Activated T-helper 9 cell treated with anti-CD3 and anti-CD28 coated beads, Interleukin-2, amount 50 U/mL, for 16 hours (primary cell): ENCODE measurements around the gene STIM1.
"Not testable (repeated sequence)": the region's sequence is repeated elsewhere in the genome, so short reads cannot be mapped to it uniquely, and the experiment has no call there.

Experiments used
- DNase-seq: peaks from one replicate; pipeline ENCODE4 v3.0.0-alpha.2; 2020; ENCODE audit warnings: low read depth

The STIM1 gene

GRCh38 chr11:3855808-3856491 lies 486 bp downstream of the STIM1 start:
- DNase-seq = no peak

DNA sequence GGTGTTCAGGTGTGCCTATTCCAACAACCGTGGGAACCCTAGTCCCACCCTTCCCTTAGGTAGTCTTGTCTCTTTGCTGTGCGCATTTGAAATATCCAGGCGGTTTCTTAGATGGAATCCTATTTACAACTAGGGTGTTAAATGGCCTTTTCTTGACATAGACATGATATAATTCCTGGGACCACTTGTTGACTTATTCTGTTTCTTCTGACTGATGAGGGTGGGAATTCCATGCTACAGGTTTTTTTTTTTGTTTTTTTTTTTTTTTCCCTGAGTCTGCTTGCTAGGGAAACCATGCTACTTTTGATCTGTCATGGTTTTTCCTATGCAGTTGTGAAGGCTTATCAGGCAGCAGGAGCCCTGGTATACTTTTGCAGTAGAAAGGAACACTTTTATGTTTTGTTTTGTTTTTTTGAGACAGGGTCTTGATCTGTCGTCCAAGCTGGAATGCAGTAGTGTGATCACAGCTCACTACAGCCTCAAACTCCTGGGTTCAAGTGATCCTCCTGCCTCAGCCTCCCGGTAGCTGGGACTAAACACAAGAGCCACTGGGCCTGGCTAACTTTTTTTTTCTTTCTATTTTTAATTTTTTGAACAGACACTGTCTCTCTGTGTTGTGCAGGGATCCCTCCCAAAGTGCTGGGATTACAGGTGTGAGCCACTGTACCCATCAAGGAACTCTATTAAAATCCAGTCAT lies 1.5 kb downstream of the STIM1 start:
- no peak for DNase-seq

- no peak for DNase-seq
Measured at GRCh38 chr11:3857628-3858027, 2.2 kb downstream of the STIM1 start.

DNA sequence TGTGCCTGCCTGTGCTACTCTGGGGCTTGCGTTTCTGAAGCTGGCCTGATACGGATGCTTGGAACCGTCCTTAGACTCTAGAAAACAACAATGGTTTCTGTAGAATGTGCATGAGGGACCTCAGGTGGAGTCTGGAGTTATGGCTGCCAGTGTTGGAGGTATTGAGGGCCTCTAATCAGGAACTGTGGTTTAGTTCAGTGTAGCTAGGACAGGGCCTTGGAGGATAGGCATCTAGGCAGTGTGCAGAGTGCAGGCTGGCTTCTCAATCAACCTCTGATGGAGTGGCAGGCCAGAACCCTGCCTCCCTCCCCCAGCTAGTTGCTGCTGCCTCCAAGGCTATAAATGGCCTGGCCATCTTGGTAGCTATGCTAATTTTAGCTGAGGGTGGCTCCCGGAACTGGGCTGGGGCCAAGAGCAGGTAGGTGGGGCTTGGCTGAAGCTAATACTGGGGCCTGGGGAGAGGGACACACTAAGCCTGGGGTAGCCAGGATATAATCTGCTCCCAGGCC lies 4.0 kb downstream of the STIM1 start:
- DNase-seq = no peak

GRCh38 chr11:3860375-3860774 lies 4.9 kb downstream of the STIM1 start:
- no peak for DNase-seq

- DNase-seq = not testable (repeated sequence)
Measured at GRCh38 chr11:3860898-3861393, 5.5 kb downstream of the STIM1 start.

GRCh38 chr11:3861683-3862082 lies 6.2 kb downstream of the STIM1 start:
- no peak for DNase-seq

DNA sequence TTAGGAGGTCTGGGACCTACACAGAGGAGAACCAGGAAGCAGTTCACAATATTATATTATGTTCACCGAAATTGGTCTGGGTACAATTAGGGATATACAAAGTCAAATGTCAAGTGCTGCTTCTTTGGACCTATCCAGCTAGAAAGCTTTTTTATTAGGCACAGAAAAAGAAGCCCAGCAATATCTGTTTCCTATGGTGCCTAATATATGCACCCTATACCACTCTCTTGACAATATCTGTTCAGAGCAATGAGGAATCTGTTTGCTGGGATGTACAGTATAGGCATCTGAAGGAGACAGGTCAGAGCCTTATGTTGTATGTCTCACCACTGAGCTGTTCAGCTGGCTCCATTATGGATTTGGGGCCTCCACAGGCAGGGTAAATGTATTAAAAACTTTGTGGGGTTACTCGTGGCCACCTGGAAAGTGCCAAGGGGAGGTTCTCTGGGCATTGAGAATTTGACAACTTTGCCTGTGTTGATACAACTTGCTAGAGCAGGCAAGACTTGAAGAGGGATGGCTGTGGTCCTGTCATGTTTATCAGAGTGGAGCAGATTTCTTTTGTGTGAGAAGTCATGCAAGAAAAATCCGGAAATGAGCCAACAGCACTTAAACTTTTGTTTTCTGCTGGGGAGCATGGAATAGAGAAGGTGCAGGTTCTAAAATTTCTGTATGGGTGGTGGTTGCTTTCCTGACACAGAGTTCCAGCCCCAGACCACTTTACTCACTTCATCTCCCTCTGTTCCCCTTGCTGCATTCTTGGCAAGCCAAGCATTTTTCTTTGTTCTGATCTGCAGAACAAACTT lies 10.1 kb downstream of the STIM1 start:
- DNase-seq = no peak

DNA sequence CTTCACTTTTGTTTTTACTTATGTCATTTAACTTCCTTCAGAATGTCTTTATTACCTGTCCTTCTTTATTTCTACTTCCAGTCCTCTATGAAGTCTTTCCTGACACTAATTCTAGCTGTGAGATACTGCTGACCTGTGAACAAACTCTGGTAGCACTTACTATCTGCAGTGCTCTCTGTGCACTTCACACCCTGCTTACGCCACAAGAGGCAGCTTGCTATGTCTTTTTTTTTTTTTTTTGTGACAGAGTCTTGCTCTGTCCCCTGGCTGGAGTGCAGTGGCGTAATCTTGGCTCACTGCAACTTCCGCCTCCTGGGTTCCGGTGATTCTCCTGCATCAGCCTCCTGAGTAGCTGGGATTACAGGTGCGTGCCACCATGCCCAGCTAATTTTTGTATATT lies 10.7 kb downstream of the STIM1 start:
- DNase-seq = no peak

- DNase-seq = no peak
Measured at GRCh38 chr11:3866836-3867208, 11.4 kb downstream of the STIM1 start.

DNA sequence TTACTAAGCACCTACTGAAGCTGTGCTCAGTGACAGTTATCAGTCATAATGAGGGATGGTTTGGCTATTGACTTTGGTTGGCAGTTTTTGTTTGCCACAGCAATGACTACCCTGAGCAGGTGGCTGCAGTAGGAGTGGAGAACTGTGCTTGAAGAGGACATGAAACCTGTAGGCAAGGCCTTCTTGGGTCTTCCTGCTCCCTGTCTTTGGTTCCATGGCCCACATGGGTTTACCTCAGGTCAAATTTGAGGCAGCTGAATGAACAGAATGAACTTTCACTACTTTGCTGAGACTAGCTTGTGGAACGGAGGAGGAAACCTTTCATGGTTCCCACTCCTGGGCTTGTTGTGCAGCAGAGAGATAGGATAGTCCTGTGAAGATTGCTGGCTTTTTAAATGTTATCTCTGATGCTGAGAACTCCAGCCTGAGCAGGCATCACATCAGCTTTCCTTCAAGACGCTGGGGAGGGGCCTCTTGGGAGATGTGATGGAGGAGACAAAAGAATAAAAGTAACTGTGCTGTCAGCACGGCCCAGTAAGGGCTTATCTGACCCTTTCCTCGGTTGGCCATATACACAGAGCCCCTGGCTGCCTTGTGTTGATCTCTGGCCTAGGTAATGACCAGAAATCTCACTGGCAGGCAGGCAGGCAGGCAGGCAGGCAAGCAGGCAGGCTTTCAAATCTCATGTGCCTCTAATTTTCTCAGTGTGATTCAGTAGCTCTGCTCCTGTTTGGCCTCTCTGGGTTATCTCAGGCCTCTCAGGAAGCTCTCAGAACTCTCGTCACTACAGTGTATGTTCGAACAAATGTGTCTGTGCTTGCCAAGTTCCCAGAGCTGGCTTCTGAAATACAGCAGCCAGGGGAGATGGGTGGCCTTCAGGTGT lies 12.0 kb downstream of the STIM1 start:
- no peak for DNase-seq

GRCh38 chr11:3873712-3874349 lies 18.4 kb downstream of the STIM1 start:
- no peak for DNase-seq

DNA sequence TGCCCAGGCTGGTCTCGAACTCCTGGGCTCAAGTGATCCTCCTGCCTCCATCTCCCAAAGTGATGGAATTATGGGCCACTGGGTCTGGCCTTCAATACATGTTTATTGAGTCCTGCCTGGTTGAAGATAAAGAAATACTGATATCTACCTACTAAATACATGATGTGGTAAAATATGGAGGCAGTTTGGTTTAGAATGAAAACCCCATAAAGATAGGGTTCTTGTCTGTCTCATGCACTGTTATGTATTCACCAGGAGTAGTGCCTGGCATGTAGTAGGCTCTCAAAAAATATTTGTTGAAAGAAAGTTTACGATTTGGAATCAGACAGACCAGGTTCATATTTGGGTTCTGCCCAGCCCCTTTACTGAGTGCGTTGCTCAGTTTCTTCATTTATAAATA lies 21.1 kb downstream of the STIM1 start:
- DNase-seq = no peak

- no peak for DNase-seq
Measured at GRCh38 chr11:3877364-3878257, 22.1 kb downstream of the STIM1 start.

DNA sequence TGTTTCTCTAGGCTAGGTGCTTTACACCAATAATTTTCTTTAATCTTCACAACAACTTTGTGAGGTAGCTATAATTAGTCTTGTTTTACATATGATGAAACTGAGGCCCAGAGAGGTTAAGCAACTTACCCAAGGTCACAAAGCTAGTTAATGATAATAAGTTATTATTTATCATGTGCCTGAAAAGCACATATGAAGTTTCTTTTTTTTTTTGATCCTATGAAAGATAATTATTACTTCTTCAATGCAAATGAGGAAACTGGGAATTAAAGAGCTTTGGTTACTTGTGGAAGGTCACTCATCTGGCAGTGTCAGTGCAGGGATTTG lies 22.8 kb downstream of the STIM1 start:
- DNase-seq = no peak

GRCh38 chr11:3879216-3879966 lies 23.9 kb downstream of the STIM1 start:
- DNase-seq = no peak

GRCh38 chr11:3879967-3880542 lies 24.6 kb downstream of the STIM1 start:
- no peak for DNase-seq

DNA sequence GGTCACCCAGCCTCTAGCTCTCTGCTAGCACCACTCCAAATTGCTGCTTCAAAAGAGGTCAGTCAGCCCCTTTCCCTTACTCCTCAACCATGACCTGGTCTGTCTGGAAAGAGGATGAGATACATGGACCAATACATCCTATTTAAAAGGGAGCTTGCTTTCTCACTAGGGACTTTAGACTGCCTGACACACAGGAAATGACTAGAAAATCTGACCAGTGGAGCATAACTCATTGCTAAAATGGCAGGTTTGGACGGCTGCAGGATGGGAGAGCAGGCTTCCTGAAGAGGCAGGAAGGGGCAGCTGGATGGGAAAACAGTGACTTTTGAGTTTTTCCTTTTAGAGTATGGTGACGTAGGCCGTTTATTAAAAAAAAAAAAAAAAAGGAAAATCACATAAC lies 25.3 kb downstream of the STIM1 start:
- no peak for DNase-seq

DNA sequence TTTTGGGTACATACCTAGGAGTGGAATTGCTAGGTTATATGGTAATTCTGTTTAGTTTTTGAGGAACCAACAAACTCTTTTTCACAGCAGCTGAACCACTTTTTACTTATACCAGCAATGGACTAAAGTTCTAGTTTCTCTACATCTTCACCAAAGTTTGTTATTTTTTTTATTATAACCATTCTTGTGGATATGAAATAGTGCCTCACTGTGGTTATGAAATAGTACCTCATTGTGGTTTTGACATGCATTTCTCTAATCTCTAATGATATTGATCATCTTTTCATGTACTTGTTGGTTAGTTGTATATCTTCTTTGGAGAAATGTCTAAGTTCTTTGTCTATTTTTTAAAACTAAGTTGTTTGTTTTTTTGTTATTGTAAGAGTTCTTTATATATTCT lies 27.2 kb downstream of the STIM1 start:
- no peak for DNase-seq
